Endometrium (tissue), 2 donors: ENCODE results near the gene EPHB4.
"Not testable (repeated sequence)": the region's sequence is repeated elsewhere in the genome, so short reads cannot be mapped to it uniquely, and the experiment has no call there.

Experiments
- FAIRE-seq: peaks from 2 replicates; lab custom pipeline; 2012; peaks lifted over from hg19 to GRCh38; lab: Jason Lieb, UNC
- donor health status: control.
- donor health status: control.

EPHB4 gene

GRCh38 chr7:100827330-100828226 is at the start of gene EPHB4:
EPHB4 (minus strand) TSS chr7:100827523; CDS start chr7:100827030, 493 bp downstream.
- FAIRE-seq = no peak

DNA sequence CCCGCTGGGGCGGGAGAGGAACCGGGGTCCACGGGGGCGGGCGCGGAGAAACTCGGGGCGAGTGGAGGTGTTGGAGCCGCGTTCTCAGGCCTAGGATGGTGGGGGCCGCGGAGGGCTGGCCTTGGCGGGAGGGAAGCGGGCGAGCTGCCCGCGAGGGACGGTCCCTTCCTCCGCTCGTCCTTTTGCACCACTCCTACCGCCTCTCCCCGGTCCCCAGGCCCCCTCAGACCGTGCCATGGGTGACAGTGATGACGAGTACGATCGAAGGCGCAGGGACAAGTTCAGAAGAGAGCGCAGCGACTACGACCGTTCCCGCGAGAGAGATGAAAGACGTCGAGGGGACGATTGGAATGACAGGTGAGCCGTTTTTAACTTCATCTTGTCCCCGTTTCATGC is 48.0 kb upstream of the EPHB4 start:
- no peak for FAIRE-seq

DNA sequence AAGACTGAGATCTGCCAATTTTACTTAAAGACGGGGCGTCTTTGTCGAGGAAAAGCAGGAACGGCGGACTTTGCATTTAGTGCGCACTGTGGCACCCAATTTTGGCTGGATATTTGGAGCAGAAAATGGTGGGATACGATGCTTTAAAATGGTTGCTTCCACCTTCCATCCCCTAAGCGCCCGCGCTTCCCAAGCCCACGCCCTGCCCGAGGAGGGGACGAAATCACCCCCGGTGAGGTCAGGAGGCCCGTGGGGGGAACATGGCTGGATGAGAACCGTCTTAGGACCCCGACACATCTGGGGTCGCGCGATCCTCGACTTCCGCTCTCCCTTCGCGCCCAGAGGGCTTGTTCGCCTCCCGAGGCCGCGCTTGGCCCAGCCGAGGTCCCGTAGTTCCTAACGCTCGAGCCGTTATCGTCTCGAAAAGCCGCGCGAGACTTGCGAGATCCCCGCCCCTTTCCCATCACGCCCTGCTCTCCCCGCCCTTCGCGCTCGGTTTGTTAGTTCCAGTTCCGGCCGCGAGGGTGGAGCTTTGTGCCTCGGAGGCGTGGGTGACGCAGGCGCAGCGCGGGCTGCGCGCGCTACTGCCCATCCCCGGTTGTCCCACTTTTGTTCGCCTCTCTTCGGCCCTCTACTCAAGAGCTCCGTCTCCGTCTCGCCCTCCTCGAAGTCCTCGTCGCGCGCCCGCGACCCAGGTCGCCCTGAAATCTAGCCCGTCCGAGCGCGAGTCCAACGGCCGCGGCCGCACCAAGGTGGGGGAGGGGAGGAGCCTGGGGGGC is 47.4 kb upstream of the EPHB4 start, which contains the start of gene SRRT:
SRRT (plus strand) TSS at position 527 of the 779 bp plus-strand sequence. CDS start 488 bp downstream, outside the sequence.
- FAIRE-seq = peak; percentile 94

DNA sequence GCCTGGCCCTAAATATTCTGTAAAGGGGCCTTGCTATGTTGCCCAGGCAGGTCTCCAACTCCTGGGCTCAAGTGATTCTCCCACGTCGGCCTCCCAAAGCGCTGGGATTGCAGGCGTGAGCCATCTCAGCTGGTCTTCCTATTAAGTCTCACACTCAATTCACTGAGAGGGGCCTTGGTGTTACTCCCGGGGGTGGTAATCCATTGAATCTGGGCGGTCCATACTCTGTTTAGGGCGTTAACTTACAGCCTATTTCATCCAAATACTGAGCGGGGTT is 46.9 kb upstream of the EPHB4 start:
- FAIRE-seq = no peak

DNA sequence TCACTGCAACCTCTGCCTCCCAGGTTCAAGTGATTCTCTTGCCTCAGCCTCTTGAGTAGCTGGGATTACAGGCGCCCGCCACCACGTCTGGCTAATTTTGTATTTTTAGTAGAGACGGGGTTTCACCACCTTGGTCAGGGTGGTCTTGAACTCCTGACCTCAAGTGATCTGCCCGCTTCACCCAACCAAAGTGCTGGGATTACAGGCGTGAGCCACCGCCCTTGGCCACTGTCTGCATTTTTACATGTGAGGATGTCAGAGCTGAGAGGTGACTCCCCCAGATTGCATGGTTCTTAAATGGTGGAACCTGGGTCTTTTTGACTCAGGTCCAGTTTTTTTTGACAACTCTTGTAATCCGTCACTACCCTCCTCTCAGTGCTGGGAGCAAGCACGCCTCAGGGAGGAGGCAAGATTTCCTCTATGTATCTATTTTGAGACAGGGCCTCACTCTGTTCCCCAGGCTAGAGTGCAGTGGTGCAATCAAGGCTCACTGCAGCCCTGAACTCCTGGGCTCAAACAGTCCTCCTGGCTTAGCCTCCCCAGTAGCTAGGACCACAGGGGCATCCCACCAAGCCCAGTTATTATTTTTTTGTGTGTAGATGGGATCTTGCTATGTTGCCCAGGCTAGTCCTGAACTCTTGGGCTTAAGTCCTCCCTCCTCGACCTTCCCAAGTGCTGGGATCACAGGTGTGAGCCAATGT is 46.4 kb upstream of the EPHB4 start:
- FAIRE-seq = no peak

DNA sequence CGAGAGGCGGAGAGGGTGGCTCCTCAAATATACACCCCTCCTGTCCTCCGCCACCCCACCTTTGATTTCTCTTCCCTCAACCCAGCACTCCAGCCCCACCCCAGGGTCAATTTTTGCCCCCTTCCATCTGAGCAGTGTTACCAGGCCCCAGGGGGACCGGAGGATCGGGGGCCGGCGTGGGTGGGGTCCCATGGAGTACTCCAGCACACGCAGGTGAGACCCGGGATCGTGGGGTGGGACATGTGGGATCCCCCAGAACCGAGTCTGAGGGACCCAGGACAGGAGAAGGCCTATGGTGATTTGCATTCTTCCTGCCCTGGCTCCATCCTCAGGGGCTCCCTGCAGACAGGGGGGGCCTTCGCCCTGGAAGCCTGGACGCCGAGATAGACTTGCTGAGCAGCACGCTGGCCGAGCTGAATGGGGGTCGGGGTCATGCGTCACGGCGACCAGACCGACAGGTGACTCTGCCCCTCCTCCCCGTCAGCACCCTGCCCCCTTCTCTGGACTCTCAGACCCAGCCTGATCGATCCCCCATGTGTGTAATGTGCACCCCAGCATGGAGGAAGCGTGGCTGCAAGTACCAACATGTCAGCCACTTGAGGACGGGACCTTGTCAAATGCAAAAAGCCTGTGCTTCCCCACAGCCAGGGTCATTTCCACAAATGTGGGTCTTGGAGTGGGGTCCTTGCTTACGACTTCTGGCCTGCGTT is 40.6 kb upstream of the EPHB4 start:
- no peak for FAIRE-seq

DNA sequence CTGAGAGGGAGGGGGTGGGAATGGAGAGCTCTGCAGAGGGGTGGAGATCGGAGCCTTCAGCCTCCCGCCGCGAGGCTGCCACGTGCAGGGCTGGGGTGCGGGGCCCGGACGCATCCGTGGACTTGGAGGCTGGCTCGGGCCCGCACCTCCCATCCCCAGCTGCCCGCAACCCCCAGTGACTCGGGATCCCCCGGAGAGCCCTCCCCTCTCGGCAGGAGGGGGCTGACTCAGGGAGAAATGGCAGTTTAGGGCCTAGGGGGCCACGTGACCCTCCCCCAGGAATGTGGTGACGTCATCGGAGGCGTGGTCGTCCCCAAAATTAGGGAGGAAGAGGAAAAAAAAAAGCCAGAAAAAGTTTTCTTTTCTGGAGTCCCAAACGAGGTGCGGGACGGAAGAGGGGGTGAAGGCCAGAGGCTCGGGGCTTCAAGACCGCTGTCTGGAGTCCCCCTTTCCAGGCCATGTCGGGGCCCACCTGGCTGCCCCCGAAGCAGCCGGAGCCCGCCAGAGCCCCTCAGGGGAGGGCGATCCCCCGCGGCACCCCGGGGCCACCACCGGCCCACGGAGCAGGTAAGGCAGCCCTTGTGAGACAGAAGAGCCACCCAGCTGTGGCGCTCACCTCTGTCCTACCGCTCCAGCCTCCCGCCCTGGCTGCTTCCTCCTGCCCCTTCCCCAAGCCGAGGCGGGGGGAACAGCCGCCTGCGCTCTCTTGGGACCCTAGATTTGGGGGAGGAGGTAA is 39.9 kb upstream of the EPHB4 start, which contains the start of gene TRIP6:
TRIP6 (plus strand) TSS at position 348 of the 736 bp plus-strand sequence; CDS start at position 459, 111 bp downstream.
- peak; percentile 51 for FAIRE-seq

- no peak for FAIRE-seq
Observed at GRCh38 chr7:100866729-100867039, 39.4 kb upstream of the EPHB4 start.

- FAIRE-seq = no peak
Observed at GRCh38 chr7:100865938-100866728, 38.8 kb upstream of the EPHB4 start.

DNA sequence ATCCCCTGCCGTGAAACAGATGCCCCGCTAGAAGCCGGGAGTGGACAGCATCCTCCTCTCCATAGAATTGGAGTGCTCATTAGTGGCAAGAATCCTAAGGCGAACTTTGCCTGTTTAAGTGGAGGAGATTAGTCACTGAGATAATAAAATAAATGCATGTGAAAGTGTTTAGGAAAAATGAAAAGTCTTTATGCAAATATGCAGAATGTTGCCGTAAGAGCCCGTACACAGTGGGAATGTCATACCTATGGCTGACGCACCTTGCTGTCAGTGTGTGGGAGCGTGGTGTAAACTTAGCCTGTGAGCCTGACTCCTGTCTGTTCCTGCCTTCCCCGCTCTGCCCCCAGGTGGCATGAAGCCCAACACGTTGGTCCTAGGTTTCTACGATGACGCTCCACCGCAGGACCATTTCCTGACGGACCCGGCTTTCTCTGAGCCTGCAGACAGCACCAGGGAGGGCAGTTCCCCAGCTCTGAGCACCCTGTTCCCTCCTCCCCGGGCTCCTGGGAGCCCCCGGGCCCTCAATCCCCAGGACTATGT is 38.1 kb upstream of the EPHB4 start:
- FAIRE-seq = no peak

GRCh38 chr7:100864263-100864845 is 37.0 kb upstream of the EPHB4 start:
- FAIRE-seq = no peak

DNA sequence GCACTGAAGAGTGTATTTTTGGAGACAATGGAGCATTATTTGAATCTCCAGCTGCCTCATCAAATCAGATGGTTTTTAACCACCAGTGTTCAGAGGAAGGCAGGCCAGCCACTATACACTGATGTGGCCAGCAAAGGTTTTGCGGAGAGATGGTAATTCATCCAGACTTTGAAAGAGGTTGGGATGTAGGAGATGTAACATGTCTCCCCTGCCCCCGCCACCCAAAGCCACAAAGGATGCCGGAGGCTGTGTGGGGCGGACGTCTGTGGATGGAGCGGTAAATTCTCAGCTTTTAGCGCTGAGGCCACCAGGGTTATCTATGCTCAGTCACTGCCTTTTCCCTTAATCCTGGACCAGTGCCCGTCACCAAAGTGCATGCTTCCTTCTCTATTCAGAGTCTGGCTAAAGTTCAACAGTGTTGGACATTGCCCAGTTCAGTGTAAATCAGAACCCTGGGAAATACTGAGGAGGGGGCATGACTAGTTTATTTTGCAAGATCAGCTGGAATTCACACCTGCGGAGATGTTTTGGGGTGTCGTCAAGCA is 36.2 kb upstream of the EPHB4 start:
- FAIRE-seq = no peak

DNA sequence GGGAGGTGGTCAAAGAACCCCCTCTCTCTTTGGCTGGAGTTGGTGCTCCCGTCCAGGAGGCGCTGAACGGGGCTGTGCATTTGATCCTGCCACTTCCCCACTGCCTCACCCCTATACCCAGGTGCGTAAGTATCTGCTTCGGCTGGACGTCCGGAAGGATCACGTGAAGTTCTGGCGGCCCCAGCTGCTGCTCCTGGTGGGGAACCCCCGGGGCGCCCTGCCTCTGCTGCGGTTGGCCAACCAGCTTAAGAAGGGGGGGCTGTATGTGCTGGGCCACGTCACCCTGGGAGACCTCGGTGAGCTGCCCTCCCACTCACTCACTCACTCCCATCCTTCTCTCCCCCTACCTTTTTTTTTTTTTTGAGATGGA is 34.3 kb upstream of the EPHB4 start:
- FAIRE-seq = no peak

DNA sequence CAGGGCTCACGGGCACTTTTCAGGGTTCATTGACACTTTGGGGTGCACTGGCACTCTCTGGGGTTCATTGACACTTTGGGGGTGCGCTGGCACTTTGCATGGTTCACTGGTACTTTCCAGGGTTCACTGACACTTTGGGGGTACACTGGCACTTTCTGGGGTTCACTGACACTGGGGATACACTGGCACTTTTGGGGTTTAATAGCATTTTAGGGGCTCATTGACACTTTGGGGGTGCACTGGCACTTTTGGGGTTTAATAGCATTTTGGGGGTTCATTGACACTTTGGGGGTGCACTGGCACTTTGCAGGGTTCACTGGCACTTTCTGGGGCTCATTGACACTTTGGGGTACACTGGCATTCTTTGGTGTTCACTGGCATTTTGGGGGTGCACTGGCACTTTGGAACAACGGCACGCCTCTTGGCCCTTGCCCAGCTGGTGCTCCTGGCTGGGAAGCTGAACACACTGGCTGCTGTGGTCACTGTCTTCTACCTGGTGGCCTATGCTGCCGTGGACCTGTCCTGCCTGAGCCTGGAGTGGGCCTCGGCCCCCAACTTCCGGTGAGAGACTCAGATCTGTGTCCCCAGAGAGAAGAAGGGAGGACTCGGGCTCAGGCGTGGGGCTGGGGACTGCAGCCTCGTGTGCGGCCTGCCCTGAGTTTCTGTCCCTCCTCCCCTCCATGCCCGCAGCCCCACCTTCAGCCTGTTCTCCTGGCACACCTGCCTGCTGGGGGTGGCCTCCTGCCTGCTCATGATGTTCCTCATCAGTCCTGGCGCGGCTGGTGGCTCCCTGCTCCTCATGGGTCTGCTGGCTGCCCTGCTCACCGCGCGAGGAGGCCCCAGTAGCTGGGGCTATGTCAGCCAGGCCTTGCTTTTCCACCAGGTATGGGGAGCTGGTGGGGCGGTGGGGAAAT is 33.6 kb upstream of the EPHB4 start:
- FAIRE-seq = no peak

DNA sequence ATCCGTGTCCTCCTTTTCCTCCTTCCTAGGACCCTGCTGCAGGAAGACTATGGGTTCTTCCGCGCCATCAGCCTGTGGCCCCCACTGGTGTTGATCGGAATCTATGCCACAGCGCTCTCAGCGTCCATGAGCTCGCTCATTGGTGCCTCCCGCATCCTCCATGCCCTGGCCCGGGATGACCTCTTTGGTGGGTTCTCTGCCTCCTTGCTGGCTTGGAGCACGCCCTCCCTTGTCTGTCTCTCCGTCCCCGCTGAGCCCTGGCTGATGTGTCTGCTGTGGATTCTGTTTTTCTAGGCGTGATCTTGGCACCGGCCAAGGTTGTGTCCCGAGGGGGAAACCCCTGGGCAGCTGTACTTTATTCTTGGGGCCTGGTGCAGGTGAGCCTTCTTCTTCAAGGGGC is 32.5 kb upstream of the EPHB4 start:
- no peak for FAIRE-seq

DNA sequence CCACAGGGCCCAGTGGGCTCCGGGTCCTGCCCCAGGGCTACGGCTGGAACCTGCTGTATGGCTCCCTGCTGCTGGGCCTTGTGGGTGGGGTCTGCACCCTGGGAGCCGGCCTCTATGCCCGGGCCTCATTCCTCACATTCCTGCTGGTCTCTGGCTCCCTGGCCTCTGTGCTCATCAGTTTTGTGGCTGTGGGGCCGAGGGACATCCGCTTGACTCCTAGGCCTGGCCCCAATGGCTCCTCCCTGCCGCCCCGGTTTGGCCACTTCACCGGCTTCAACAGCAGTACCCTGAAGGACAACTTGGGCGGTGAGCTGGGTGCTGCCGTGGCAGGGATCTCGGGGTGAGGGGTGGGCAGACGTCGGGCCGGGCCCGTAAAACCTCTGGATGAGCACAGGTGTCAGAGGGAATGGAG is 29.6 kb upstream of the EPHB4 start:
- no peak for FAIRE-seq

DNA sequence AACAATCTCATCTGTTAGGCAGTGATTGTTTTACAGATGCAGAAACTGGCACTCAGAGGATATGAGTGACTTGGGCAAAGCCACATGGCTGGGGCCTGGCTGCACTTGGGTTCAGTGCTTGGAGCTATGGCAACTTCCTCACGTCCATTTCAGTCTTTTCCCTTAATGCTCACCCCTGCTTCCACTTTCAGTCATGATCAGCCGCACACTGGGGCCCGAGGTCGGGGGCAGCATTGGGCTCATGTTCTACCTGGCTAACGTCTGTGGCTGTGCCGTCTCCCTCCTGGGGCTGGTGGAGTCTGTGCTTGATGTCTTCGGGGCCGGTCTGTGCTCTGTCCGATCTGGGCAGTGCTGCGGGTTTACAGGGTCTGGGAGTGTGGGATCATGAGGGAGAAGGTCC is 28.2 kb upstream of the EPHB4 start:
- no peak for FAIRE-seq

- not testable (repeated sequence) for FAIRE-seq
Observed at GRCh38 chr7:100854899-100855298, 27.6 kb upstream of the EPHB4 start.
